K562 (cell line): Measurements from ENCODE around the gene MYO1A. TPM values are rescaled to one million over a fixed set of nuclear protein-coding genes. Genes with fewer than 3 reads are reported as not detected.

ENCODE experiments used
- ATF7 ChIP-seq: fragments of 450-650 bp; IDR thresholded peaks from 2 replicates; pipeline ENCODE4 v1.7.1; 2014; ENCODE audit warnings: mild to moderate bottlenecking, moderate library complexity
- BCOR ChIP-seq: fragments of 450-650 bp; IDR thresholded peaks from 2 replicates; pipeline ENCODE4 v1.6.1; 2016
- CEBPG ChIP-seq, 3 experiments: fragments of 200-800 bp in 1 of 3; sonication (Bioruptor generic) in 1 of 3; sonication (generic) in 1 of 3; formaldehyde crosslinking in 1 of 3; IDR thresholded peaks in 2 of 3; conservative IDR thresholded peaks in 1 of 3; 2 replicates each; pipeline versions ENCODE4 v1.6.1 to v1.8.0; 2016 to 2022; ENCODE audit warnings: missing compliant biosample characterization in 2 of 3, missing genetic modification characterization in 2 of 3, mild to moderate bottlenecking in 1 of 3, missing genetic modification reagents in 1 of 3
- CREB3L1 ChIP-seq: fragments of 450-650 bp; IDR thresholded peaks from 2 replicates; pipeline ENCODE4 v1.6.1; 2014; ENCODE audit warnings: low read depth, mild to moderate bottlenecking, moderate library complexity, borderline replicate concordance
- FOXP1 ChIP-seq: sonication (generic); formaldehyde crosslinking; IDR thresholded peaks from 2 replicates; pipeline ENCODE4 v1.8.0; 2022; ENCODE audit warnings: mild to moderate bottlenecking, missing genetic modification reagents
- HLTF ChIP-seq: fragments of 450-650 bp; IDR thresholded peaks from 2 replicates; pipeline ENCODE4 v1.6.1; 2016
- IRF2 ChIP-seq: sonication (generic); formaldehyde crosslinking; IDR thresholded peaks from 2 replicates; pipeline ENCODE4 v1.8.1; 2022; ENCODE audit warnings: mild to moderate bottlenecking, missing genetic modification reagents
- MEF2A ChIP-seq: IDR thresholded peaks from 2 replicates; pipeline ENCODE4 v1.6.1; 2011; ENCODE audit warnings: low read depth, mild to moderate bottlenecking, low read length, moderate library complexity; ENCODE audit not compliant: control insufficient read depth
- MEF2D ChIP-seq: conservative IDR thresholded peaks from 2 replicates; pipeline ENCODE4 v1.6.1; 2016; ENCODE audit warnings: low read depth, missing genetic modification characterization, missing compliant biosample characterization
- MYNN ChIP-seq, 2 experiments: sonication (generic); formaldehyde crosslinking in 1 of 2; IDR thresholded peaks; 2 replicates each; pipeline versions ENCODE4 v1.5.0 to v1.6.1; 2016 to 2020; ENCODE audit warnings: antibody characterized with exemption in 1 of 2, missing genetic modification reagents in 1 of 2
- NFE2 ChIP-seq: IDR thresholded peaks from 2 replicates; pipeline ENCODE4 v1.6.1; 2014; ENCODE audit warnings: antibody characterized with exemption, low read depth
- PKNOX1 ChIP-seq: fragments of 450-650 bp; IDR thresholded peaks from 2 replicates; pipeline ENCODE4 v1.6.1; 2016
- RNF219 ChIP-seq: fragments of 250-450 bp; sonication (Bioruptor Pico); IDR thresholded peaks from 2 replicates; pipeline ENCODE4 v1.5.0; 2022; ENCODE audit warnings: mild to moderate bottlenecking
- SAFB2 ChIP-seq: fragments of 200-400 bp; formaldehyde crosslinking; IDR thresholded peaks from 2 replicates; pipeline ENCODE4 v1.6.1; 2018; ENCODE audit warnings: borderline replicate concordance, low read length, low read depth, moderate library complexity; ENCODE audit not compliant: severe bottlenecking
- ZBTB11 ChIP-seq, 3 experiments: fragments of 200-800 bp in 1 of 3; fragments of 250-450 bp in 1 of 3; fragments of 450-650 bp in 1 of 3; sonication (Bioruptor Pico) in 1 of 3; sonication (Bioruptor generic) in 1 of 3; formaldehyde crosslinking in 1 of 3; IDR thresholded peaks; 2 replicates each; pipeline versions ENCODE4 v1.6.1 to v1.8.0; 2016 to 2022; ENCODE audit warnings: mild to moderate bottlenecking in 2 of 3, missing genetic modification characterization in 2 of 3, missing compliant biosample characterization in 1 of 3, moderate library complexity in 1 of 3
- ZBTB5 ChIP-seq: fragments of 450-650 bp; IDR thresholded peaks from 2 replicates; pipeline ENCODE4 v1.6.1; 2017; ENCODE audit warnings: antibody characterized with exemption
- ZBTB8A ChIP-seq: fragments of 450-650 bp; IDR thresholded peaks from 2 replicates; pipeline ENCODE4 v1.6.1; 2018; ENCODE audit warnings: mild to moderate bottlenecking, moderate library complexity; ENCODE audit not compliant: partially characterized antibody
- polyA plus RNA-seq, 8 experiments: library from polyadenylated mRNA; depleted of rRNA in 4 of 8; stranded (reverse) in 5 of 8; unstranded in 3 of 8; fragments of >200 nt; fragmentation: Nextera tagmentation in 2 of 8; fragmentation: Illumina TruSeq in 1 of 8; extraction: Ambion mirVana in 2 of 8; extraction: Trizol in 1 of 8; gene quantifications; 2 replicates each; pipeline versions ENCODE4 v1.2.1 to v1.2.3, GENCODE V29; 2011 to 2014; ENCODE audit warnings: inconsistent platforms in 1 of 8, missing spikeins in 1 of 8
- total RNA-seq, 7 experiments: library from RNA; depleted of rRNA in 6 of 7; stranded (reverse); fragments of >200 nt in 6 of 7; fragmentation: Illumina TruSeq in 2 of 7; extraction: Trizol in 2 of 7; gene quantifications; 2 replicates each; pipeline versions ENCODE4 v1.2.1 to v1.2.3, GENCODE V29; 2011 to 2021; ENCODE audit warnings: low replicate concordance in 1 of 7

The MYO1A gene
- total and polyA plus RNA-seq, 9 of the 15 experiments (the other 6 are each of a cell fraction or from before 2014, with no cell fraction given): 0.03 to 0.29 (median 0.14) TPM; not detected in 2

GRCh38 chr12:56988207-56988739 lies 61.7 kb downstream of the MYO1A start (continued):
- TF ChIP-seq NFE2 (peak; percentile 52; the same call in 1 of the 2 replicates), MEF2A (peak; percentile 99), IRF2 (CRISPR knock-in tag) (no peak), MYNN (IDR thresholded peaks at IDR 0.05) (no peak), MYNN (CRISPR knock-in tag; IDR thresholded peaks at IDR 0.05) (no peak), CEBPG (CRISPR knock-in tag; IDR thresholded peaks at IDR 0.05) (no peak), CEBPG (tag; conservative IDR thresholded peaks at IDR 0.05 in 1 of 2, IDR thresholded peaks at IDR 0.05 in 1 of 2) (peak; percentile 6 to 52; a peak in 1 of 4 replicates), SAFB2 (no peak), MEF2D (tag) (peak; percentile 100), ATF7 (peak; percentile 97), ZBTB5 (no peak), FOXP1 (CRISPR knock-in tag) (no peak), ZBTB8A (no peak), BCOR (peak; percentile 98), CREB3L1 (peak; percentile 37; the same call in 1 of the 2 replicates), RNF219 (CRISPR knock-in tag) (no peak), ZBTB11 (CRISPR knock-in tag; IDR thresholded peaks at IDR 0.05) (peak in 1 of 3 experiments; percentile 70; a peak in 2 of 6 replicates), HLTF (peak; percentile 97), PKNOX1 (peak; percentile 67)
